SJCRH30 (cell line): ENCODE data around the gene SLC16A10. TPM values are rescaled to one million over a fixed set of nuclear protein-coding genes. Genes with fewer than 3 reads are reported as not detected.
A peak's percentile ranks its signal among the peaks of the same experiment; 100 is the strongest.

Source experiments
- DNase-seq, 2 experiments: peaks; one replicate each; pipeline ENCODE4 v3.0.0-alpha.2; 2015 to 2020
- H3K27ac ChIP-seq: fragments of 250-450 bp; sonication (Bioruptor Pico); 2 replicates; pipeline ENCODE4 v1.5.1; 2020; ENCODE audit warnings: mild to moderate bottlenecking, moderate library complexity
- H3K27me3 ChIP-seq: fragments of 250-450 bp; sonication (Bioruptor Pico); 2 replicates; pipeline ENCODE4 v1.5.1; 2020; ENCODE audit warnings: mild to moderate bottlenecking, moderate library complexity
- H3K36me3 ChIP-seq: fragments of 250-450 bp; sonication (Bioruptor Pico); 2 replicates; pipeline ENCODE4 v1.5.1; 2020; ENCODE audit warnings: mild to moderate bottlenecking, moderate library complexity
- H3K4me1 ChIP-seq: fragments of 250-450 bp; sonication (Bioruptor Pico); 2 replicates; pipeline ENCODE4 v1.5.1; 2020; ENCODE audit warnings: mild to moderate bottlenecking, moderate library complexity
- H3K4me3 ChIP-seq: fragments of 250-450 bp; sonication (Bioruptor Pico); 2 replicates; pipeline ENCODE4 v1.5.1; 2020; ENCODE audit warnings: mild to moderate bottlenecking, moderate library complexity
- H3K9me3 ChIP-seq: fragments of 250-450 bp; sonication (Bioruptor Pico); replicated peaks from 2 replicates; pipeline ENCODE4 v1.5.1; 2020; ENCODE audit warnings: mild to moderate bottlenecking, moderate library complexity
- total RNA-seq: library from RNA; depleted of rRNA; stranded (reverse); fragments of >200 nt; shearing (Covaris generic); gene quantifications from 2 replicates; pipeline ENCODE4 v1.2.3, GENCODE V29; 2014; rRNA removed

SLC16A10 gene
- total RNA-seq, 1 experiment from 2014 or later, result 29.5 TPM

DNA sequence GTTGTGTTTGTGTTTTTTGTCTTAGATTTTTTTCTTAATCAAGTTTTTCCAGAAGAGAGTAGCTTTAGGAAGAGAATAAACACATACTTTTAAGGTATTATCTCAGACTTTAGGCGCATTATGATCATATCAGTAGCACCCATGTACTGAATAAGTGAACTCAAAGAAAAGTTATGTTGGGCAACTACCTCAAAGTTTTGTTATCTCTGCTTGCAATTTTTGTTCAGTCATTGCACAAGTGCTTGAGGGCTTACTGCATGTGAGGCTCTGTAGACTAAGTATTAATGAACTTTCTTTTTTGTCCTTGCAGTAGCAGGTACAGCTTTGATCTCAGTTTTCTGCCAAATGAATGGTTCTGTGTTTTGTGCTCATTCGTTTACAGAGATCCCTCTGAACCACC, 189.0 kb downstream of the SLC16A10 start:
- Histone ChIP-seq H3K4me3 (no peak overlapping the region), H3K4me1 (no peaks in the 10 kb centered on the region), H3K36me3 (peaks cover 51% of the 10 kb centered on the region)

DNA sequence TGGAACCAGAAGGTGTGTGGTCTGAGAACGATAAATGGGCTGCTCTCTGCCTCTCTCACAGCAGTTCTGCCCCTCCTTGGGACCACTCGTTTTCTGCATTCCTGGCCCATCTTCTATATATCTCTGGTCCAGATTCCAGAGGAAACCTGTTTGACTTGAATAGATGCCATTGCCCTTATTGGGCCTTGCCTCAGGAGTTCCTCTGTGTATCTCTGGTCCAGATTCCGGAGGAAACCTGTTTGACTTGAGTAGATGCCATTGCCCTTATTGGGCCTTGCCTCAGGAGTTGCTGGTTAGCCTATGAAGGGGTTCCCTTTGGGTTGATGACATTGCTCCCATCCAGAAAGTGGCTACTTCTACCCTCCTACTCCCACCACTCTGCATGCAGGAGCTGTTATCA, 189.4 kb downstream of the SLC16A10 start:
- H3K4me3 ChIP-seq, result no peak overlapping the region
- H3K4me1 ChIP-seq, result no peaks in the 10 kb centered on the region
- H3K9me3 ChIP-seq, result 0 out of 2 replicates have a peak, but pooled peaks cover 3% of the 10 kb centered on the region
- H3K27ac ChIP-seq, result no peak overlapping the region
- H3K36me3 ChIP-seq, result peaks cover 50% of the 10 kb centered on the region
- H3K27me3 ChIP-seq, result no peaks in the 10 kb centered on the region
- no peak for DNase-seq

More for the DNA sequence above, 189.0 kb downstream of the SLC16A10 start:
- no peak for DNase-seq
- 0 out of 2 replicates have a peak, but pooled peaks cover 3% of the 10 kb centered on the region for H3K9me3 ChIP-seq
- H3K27me3 ChIP-seq, result no peaks in the 10 kb centered on the region
- no peak overlapping the region for H3K27ac ChIP-seq

DNA sequence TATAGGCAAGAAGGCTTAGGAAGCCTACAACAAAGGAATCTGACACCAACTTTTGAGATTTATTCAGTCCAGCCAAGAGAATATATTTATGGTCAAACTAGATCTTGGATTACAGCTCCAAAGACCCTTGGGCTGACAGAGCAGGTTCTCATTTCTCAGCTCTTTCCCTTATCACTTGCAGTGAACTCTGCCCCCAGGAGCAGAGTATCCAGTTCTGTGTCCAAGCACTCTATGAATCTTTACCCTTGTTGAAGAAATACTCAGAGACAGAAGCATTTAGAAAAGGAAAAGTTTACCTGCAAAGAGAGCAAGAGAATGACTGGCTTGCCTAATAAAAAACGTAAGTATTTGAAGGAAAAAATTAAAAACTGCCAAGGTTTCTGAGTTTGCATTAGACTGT, 190.5 kb downstream of the SLC16A10 start:
- no peaks in the 10 kb centered on the region for H3K4me1 ChIP-seq
- H3K36me3 ChIP-seq, result peaks cover 48% of the 10 kb centered on the region
- H3K27ac ChIP-seq, result no peak overlapping the region
- no peaks in the 10 kb centered on the region for H3K27me3 ChIP-seq
- no peak for DNase-seq
- 0 out of 2 replicates have a peak, but pooled peaks cover 3% of the 10 kb centered on the region for H3K9me3 ChIP-seq
- no peak overlapping the region for H3K4me3 ChIP-seq

DNA sequence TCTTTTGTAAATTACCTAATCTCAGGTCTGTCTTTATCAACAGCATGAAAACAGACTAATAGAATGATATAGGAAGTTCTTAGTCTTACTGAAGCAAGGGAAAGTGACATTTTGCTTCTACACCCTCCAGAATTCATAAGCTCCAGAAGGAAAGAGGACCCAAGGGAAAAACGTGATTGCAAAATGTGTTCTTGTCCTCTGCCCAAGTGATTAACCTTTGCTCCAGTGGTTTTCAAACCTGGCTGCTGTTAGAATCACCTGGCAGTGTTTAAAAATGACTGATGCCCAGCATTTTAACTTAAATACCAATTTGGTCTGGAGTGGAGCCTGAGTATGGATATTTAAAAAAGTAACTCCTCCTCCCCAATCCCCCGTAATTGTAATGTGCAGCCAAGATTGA, 191.4 kb downstream of the SLC16A10 start:
- peaks cover 46% of the 10 kb centered on the region for H3K36me3 ChIP-seq
- H3K4me1 ChIP-seq, result no peaks in the 10 kb centered on the region
- no peak overlapping the region for H3K4me3 ChIP-seq
- no peak overlapping the region for H3K27ac ChIP-seq
- no peaks in the 10 kb centered on the region for H3K27me3 ChIP-seq
- H3K9me3 ChIP-seq, result 0 out of 2 replicates have a peak, but pooled peaks cover 3% of the 10 kb centered on the region
- no peak for DNase-seq

DNA sequence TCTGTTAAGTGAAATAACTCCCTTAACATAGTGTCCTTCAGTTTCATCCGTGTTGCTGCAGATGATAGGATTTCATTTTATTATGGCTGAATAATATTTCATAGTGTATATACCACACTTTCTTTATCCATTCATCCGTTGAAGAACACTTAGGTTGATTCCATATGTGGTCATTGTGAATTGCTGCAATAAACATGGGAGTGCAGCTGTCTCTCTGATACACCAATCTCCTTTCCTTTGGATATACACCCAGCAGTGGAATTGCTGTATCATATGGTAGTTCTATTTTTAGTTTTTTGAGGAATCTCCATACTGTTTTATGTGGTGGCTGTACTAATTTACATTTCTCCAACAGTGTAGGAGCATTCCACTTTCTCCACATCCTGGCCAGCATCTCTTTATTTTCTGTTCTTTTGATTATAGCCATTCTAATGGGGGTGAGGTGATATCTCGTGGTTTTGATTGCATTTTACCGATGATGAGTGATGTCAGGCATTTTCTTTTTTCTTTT, 193.2 kb downstream of the SLC16A10 start:
- peak in 1 of 2 experiments; percentile 24 for DNase-seq
- Histone ChIP-seq H3K36me3 (peaks cover 31% of the 10 kb centered on the region), H3K4me3 (no peak overlapping the region), H3K27me3 (no peaks in the 10 kb centered on the region), H3K4me1 (no peaks in the 10 kb centered on the region), H3K27ac (no peak overlapping the region), H3K9me3 (no peaks in the 10 kb centered on the region)

Other genes starting within 250 kb of the SLC16A10 start
- gene AMD1, start 212.7 kb upstream of the SLC16A10 start, total RNA-seq, result 181 and 193 TPM in 2 replicates
- 119 and 120 TPM in 2 replicates for gene GTF3C6, start 128.8 kb upstream of the SLC16A10 start, total RNA-seq
- gene RPF2, start 105.5 kb upstream of the SLC16A10 start, total RNA-seq, result 67.8 and 68.9 TPM in 2 replicates